Measurements from ENCODE around the gene TMPRSS15. TPM values are rescaled to one million over a fixed set of nuclear protein-coding genes. Genes with fewer than 3 reads are reported as not detected.

The TMPRSS15 gene
- total and polyA plus RNA-seq, 4 donors, result not detected

DNA sequence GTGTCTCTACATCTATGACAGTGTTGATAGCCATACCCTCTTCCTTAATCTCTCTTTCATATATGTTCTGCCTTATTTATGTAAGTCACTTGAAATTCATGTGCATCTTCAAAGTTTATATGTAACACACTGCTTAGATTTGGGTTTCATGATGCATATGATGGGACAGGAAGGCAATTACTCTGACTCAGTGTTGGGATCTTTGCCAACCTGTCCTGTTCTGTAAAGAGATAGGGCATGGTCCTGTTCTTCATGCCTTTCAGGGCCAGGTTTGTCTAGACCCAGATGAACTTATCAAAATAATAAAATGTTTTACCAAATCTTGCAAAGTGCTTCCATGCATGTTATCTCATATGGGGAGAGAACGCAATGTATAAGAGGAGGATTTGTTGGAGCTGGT lies 69.5 kb downstream of the TMPRSS15 start:
- no peaks in the 10 kb centered on the region for H3K9me3 ChIP-seq (ENCODE audit: control insufficient read depth in 4 of 4, low read length in 3 of 4)
- H3K27me3 ChIP-seq (ENCODE audit: control insufficient read depth in 4 of 4, insufficient read depth in 4 of 4, low read length in 3 of 4), result peaks cover 0 to 3% (median 0%) of the 10 kb centered on the region in 4 donors
- TF ChIP-seq HNF4G (IDR thresholded peaks at IDR 0.05) (no peak), RAD21 (IDR thresholded peaks at IDR 0.05) (no peak), FOXA2 (IDR thresholded peaks at IDR 0.05) (no peak), HNF4A (conservative IDR thresholded peaks at IDR 0.05) (no peak), NR2F2 (IDR thresholded peaks at IDR 0.05) (no peak), RXRA (IDR thresholded peaks at IDR 0.05) (no peak), JUND (IDR thresholded peaks at IDR 0.05) (no peak), EGR1 (IDR thresholded peaks at IDR 0.05; ENCODE audit: low read depth in 2 of 2) (no peak), TAF1 (conservative IDR thresholded peaks at IDR 0.05) (no peak)
- TF ChIP-seq, protein P1, sequence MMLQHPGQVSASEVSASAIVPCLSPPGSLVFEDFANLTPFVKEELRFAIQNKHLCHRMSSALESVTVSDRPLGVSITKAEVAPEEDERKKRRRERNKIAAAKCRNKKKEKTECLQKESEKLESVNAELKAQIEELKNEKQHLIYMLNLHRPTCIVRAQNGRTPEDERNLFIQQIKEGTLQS (IDR thresholded peaks at IDR 0.05), result no peak
- TF ChIP-seq, protein P2, sequence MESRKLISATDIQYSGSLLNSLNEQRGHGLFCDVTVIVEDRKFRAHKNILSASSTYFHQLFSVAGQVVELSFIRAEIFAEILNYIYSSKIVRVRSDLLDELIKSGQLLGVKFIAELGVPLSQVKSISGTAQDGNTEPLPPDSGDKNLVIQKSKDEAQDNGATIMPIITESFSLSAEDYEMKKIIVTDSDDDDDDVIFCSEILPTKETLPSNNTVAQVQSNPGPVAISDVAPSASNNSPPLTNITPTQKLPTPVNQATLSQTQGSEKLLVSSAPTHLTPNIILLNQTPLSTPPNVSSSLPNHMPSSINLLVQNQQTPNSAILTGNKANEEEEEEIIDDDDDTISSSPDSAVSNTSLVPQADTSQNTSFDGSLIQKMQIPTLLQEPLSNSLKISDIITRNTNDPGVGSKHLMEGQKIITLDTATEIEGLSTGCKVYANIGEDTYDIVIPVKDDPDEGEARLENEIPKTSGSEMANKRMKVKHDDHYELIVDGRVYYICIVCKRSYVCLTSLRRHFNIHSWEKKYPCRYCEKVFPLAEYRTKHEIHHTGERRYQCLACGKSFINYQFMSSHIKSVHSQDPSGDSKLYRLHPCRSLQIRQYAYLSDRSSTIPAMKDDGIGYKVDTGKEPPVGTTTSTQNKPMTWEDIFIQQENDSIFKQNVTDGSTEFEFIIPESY (IDR thresholded peaks at IDR 0.05), result no peak
- TF ChIP-seq, protein P3, sequence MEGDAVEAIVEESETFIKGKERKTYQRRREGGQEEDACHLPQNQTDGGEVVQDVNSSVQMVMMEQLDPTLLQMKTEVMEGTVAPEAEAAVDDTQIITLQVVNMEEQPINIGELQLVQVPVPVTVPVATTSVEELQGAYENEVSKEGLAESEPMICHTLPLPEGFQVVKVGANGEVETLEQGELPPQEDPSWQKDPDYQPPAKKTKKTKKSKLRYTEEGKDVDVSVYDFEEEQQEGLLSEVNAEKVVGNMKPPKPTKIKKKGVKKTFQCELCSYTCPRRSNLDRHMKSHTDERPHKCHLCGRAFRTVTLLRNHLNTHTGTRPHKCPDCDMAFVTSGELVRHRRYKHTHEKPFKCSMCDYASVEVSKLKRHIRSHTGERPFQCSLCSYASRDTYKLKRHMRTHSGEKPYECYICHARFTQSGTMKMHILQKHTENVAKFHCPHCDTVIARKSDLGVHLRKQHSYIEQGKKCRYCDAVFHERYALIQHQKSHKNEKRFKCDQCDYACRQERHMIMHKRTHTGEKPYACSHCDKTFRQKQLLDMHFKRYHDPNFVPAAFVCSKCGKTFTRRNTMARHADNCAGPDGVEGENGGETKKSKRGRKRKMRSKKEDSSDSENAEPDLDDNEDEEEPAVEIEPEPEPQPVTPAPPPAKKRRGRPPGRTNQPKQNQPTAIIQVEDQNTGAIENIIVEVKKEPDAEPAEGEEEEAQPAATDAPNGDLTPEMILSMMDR (IDR thresholded peaks at IDR 0.05; ENCODE audit: low read depth, low read length, missing input control), result no peak
- TF ChIP-seq, protein P4, sequence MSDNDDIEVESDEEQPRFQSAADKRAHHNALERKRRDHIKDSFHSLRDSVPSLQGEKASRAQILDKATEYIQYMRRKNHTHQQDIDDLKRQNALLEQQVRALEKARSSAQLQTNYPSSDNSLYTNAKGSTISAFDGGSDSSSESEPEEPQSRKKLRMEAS (IDR thresholded peaks at IDR 0.05), result no peak
- H3K27ac ChIP-seq (ENCODE audit: low read depth in 1 of 2, low read length in 2 of 2), result no peak overlapping the region
- WGBS, result 84% methylated on average over 1 of the region's 1 CpG
- no peak overlapping the region for H3K4me3 ChIP-seq (ENCODE audit: low read depth in 1 of 3, low read length in 3 of 3)
- H3K36me3 ChIP-seq (ENCODE audit: control insufficient read depth in 4 of 4, insufficient read depth in 3 of 4, low read depth in 1 of 4, low read length in 3 of 4), result no peaks in the 10 kb centered on the region
- no peak for DNase-seq (ENCODE audit: low spot score)
- no peaks in the 10 kb centered on the region for H3K4me1 ChIP-seq (ENCODE audit: control insufficient read depth in 4 of 4, insufficient read depth in 4 of 4, low read length in 3 of 4)
- no peak overlapping the region for H3K9ac ChIP-seq (ENCODE audit: low read depth in 1 of 2, low read length in 2 of 2)

DNA sequence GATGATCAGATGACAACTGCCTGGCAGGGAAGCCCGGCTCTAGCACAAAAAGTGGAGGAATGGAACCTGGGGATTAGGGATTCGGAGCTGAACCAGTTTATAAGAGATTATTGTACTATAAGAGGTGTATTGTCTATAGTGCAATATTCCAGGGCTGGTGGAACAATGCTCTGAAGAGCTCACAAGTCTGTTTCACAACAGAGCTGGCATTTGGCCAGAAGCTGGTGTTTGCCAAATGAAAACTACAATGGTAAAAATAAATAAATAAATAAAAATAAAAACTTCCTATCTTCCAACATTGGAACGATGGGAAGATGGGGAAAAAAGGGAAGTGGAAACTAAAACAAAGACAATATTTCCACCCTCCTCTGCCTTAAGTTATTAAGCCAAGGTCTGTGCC lies 85.4 kb downstream of the TMPRSS15 start:
- no peak for DNase-seq (ENCODE audit: low spot score)
- no peaks in the 10 kb centered on the region for H3K9me3 ChIP-seq (ENCODE audit: control insufficient read depth in 4 of 4, low read length in 3 of 4)
- 46% methylated on average over 3 of the region's 3 CpGs for WGBS
- H3K27me3 ChIP-seq (ENCODE audit: control insufficient read depth in 4 of 4, insufficient read depth in 4 of 4, low read length in 3 of 4), result no peaks in the 10 kb centered on the region
- TF ChIP-seq EGR1 (IDR thresholded peaks at IDR 0.05; ENCODE audit: low read depth in 2 of 2) (no peak), RXRA (IDR thresholded peaks at IDR 0.05) (no peak), FOXA1 (IDR thresholded peaks at IDR 0.05) (no peak), TAF1 (conservative IDR thresholded peaks at IDR 0.05) (no peak), HNF4A (conservative IDR thresholded peaks at IDR 0.05) (no peak), FOXA2 (IDR thresholded peaks at IDR 0.05) (no peak), NR2F2 (IDR thresholded peaks at IDR 0.05) (no peak), HNF4G (IDR thresholded peaks at IDR 0.05) (no peak), JUND (IDR thresholded peaks at IDR 0.05) (no peak), GABPA (IDR thresholded peaks at IDR 0.05 in 1 of 2, conservative IDR thresholded peaks at IDR 0.05 in 1 of 2) (no peak), SP1 (IDR thresholded peaks at IDR 0.05) (no peak), YY1 (IDR thresholded peaks at IDR 0.05) (no peak), RAD21 (IDR thresholded peaks at IDR 0.05) (no peak)
- TF ChIP-seq, protein P1 (IDR thresholded peaks at IDR 0.05), result no peak
- TF ChIP-seq, protein P2 (IDR thresholded peaks at IDR 0.05), result no peak
- TF ChIP-seq, protein P3 (IDR thresholded peaks at IDR 0.05; ENCODE audit: low read depth, low read length, missing input control), result no peak
- TF ChIP-seq, protein P5, sequence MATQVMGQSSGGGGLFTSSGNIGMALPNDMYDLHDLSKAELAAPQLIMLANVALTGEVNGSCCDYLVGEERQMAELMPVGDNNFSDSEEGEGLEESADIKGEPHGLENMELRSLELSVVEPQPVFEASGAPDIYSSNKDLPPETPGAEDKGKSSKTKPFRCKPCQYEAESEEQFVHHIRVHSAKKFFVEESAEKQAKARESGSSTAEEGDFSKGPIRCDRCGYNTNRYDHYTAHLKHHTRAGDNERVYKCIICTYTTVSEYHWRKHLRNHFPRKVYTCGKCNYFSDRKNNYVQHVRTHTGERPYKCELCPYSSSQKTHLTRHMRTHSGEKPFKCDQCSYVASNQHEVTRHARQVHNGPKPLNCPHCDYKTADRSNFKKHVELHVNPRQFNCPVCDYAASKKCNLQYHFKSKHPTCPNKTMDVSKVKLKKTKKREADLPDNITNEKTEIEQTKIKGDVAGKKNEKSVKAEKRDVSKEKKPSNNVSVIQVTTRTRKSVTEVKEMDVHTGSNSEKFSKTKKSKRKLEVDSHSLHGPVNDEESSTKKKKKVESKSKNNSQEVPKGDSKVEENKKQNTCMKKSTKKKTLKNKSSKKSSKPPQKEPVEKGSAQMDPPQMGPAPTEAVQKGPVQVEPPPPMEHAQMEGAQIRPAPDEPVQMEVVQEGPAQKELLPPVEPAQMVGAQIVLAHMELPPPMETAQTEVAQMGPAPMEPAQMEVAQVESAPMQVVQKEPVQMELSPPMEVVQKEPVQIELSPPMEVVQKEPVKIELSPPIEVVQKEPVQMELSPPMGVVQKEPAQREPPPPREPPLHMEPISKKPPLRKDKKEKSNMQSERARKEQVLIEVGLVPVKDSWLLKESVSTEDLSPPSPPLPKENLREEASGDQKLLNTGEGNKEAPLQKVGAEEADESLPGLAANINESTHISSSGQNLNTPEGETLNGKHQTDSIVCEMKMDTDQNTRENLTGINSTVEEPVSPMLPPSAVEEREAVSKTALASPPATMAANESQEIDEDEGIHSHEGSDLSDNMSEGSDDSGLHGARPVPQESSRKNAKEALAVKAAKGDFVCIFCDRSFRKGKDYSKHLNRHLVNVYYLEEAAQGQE (IDR thresholded peaks at IDR 0.05), result no peak
- TF ChIP-seq, protein P4 (IDR thresholded peaks at IDR 0.05), result no peak
- no peaks in the 10 kb centered on the region for H3K36me3 ChIP-seq (ENCODE audit: control insufficient read depth in 4 of 4, insufficient read depth in 3 of 4, low read depth in 1 of 4, low read length in 3 of 4)
- H3K9ac ChIP-seq (ENCODE audit: low read depth in 1 of 2, low read length in 2 of 2), result no peak overlapping the region
- no peaks in the 10 kb centered on the region for H3K4me1 ChIP-seq (ENCODE audit: control insufficient read depth in 4 of 4, insufficient read depth in 4 of 4, low read length in 3 of 4)
- no peak overlapping the region for H3K27ac ChIP-seq (ENCODE audit: low read depth in 1 of 2, low read length in 2 of 2)
- H3K4me3 ChIP-seq (ENCODE audit: low read depth in 1 of 3, low read length in 3 of 3), result no peak overlapping the region
